ENCODE data around the gene PRX. TPM values are rescaled to one million over a fixed set of nuclear protein-coding genes. Genes with fewer than 3 reads are reported as not detected.

The PRX gene
- total RNA-seq, 6 experiments from 2014 or later: 0.37 to 0.99 (median 0.60) TPM

- H3K4me3 ChIP-seq: no peak overlapping the region
- WGBS (ENCODE audit: insufficient coverage, low coverage, low lambda C conversion rate, missing lambda C conversion rate): 75% methylated on average over 5 of the region's 5 CpGs
- H3K4me1 ChIP-seq: peaks cover 0 to 6% (median 0%) of the 10 kb centered on the region in 4 donors
- ATAC-seq (no peak), DNase-seq (no peak)
- H3K27ac ChIP-seq: no peak overlapping the region
- TF ChIP-seq CTCF (IDR thresholded peaks at IDR 0.05) (no peak), POLR2A (IDR thresholded peaks at IDR 0.05) (no peak)
- peaks cover 0 to 5% (median 2%) of the 10 kb centered on the region in 4 donors for H3K36me3 ChIP-seq
- intact Hi-C loops (cut with DNase I): no loop called here
- H3K9me3 ChIP-seq: no peaks in the 10 kb centered on the region
- no peaks in the 10 kb centered on the region for H3K27me3 ChIP-seq
Measured at GRCh38 chr19:40363069-40363468, 50.1 kb downstream of the PRX start.

- ATAC-seq (no peak), DNase-seq (no peak)
- H3K27ac ChIP-seq: no peak overlapping the region
- no peaks in the 10 kb centered on the region for H3K27me3 ChIP-seq
- TF ChIP-seq POLR2A (IDR thresholded peaks at IDR 0.05) (no peak), CTCF (IDR thresholded peaks at IDR 0.05) (no peak)
- H3K4me3 ChIP-seq: no peak overlapping the region
- H3K4me1 ChIP-seq: peaks cover 0 to 6% (median 0%) of the 10 kb centered on the region in 4 donors
- H3K9me3 ChIP-seq: no peaks in the 10 kb centered on the region
- WGBS (ENCODE audit: insufficient coverage, low coverage, low lambda C conversion rate, missing lambda C conversion rate): 89% methylated on average over 3 of the region's 3 CpGs
- peaks cover 0 to 5% (median 0%) of the 10 kb centered on the region in 4 donors for H3K36me3 ChIP-seq
- intact Hi-C loops (cut with DNase I): no loop called here
Measured at GRCh38 chr19:40362160-40362559, 51.0 kb downstream of the PRX start.

- ATAC-seq (peak in 2 of 4 donors; percentile 19 to 35), DNase-seq (no peak)
- H3K9me3 ChIP-seq: no peaks in the 10 kb centered on the region
- intact Hi-C loops (cut with DNase I): no loop called here
- H3K4me3 ChIP-seq: no peak overlapping the region
- no peaks in the 10 kb centered on the region for H3K27me3 ChIP-seq
- WGBS (ENCODE audit: insufficient coverage, low coverage, low lambda C conversion rate, missing lambda C conversion rate): 68% methylated on average over 5 of the region's 12 CpGs
- H3K36me3 ChIP-seq: no peaks in the 10 kb centered on the region
- TF ChIP-seq POLR2A (IDR thresholded peaks at IDR 0.05) (no peak), CTCF (IDR thresholded peaks at IDR 0.05) (no peak)
- H3K4me1 ChIP-seq: peaks cover 0 to 6% (median 0%) of the 10 kb centered on the region in 4 donors
- H3K27ac ChIP-seq: no peak overlapping the region
Measured at GRCh38 chr19:40360708-40361241, 52.4 kb downstream of the PRX start.

- 89% methylated on average over 13 of the region's 13 CpGs for WGBS (ENCODE audit: insufficient coverage, low coverage, low lambda C conversion rate, missing lambda C conversion rate)
- Histone ChIP-seq H3K9me3 (no peaks in the 10 kb centered on the region), H3K4me1 (peaks cover 0 to 6% (median 0%) of the 10 kb centered on the region in 4 donors), H3K27ac (no peak overlapping the region), H3K4me3 (no peak overlapping the region), H3K36me3 (no peaks in the 10 kb centered on the region), H3K27me3 (no peaks in the 10 kb centered on the region)
- TF ChIP-seq CTCF (IDR thresholded peaks at IDR 0.05) (no peak), POLR2A (IDR thresholded peaks at IDR 0.05) (no peak)
- ATAC-seq (no peak), DNase-seq (no peak)
- intact Hi-C loops (cut with DNase I): no loop called here
Measured at GRCh38 chr19:40360020-40360707, 53.0 kb downstream of the PRX start.
